ENCODE results near the gene RNF20. TPM values are rescaled to one million over a fixed set of nuclear protein-coding genes. Genes with fewer than 3 reads are reported as not detected.

The RNF20 gene
- total and polyA plus RNA-seq, 2 of the 13 experiments (the other 11 are each of a cell fraction or from before 2014, with no cell fraction given), result 12.7 to 37.6 TPM

GRCh38 chr9:101510459-101510858 lies 23.2 kb upstream of the RNF20 start:
- ATAC-seq (no peak), FAIRE-seq (no peak), DNase-seq (ENCODE audit: low spot score) (no peak)
- intact Hi-C loops (cut with micrococcal nuclease; ENCODE audit: unreplicated experiment) (no loop called here), in situ Hi-C loops (cut with HindIII; ENCODE audit: extremely low pct_ligation_motif_present, low pct_unique_long_range_greater_than_20kb) (no loop called here)
- H3K4me2 ChIP-seq (ENCODE audit: low read depth, low read length), result no peak overlapping the region
- WGBS (ENCODE audit: low lambda C conversion rate), result 67% methylated on average over 6 of the region's 6 CpGs
- H3K27me3 ChIP-seq (ENCODE audit: control insufficient read depth in 1 of 2, insufficient read depth in 2 of 2, low read length in 2 of 2), result peaks cover 0 to 6% of the 10 kb centered on the region in 2 experiments; a peak in 1 of 5 replicates
- H3K9ac ChIP-seq (ENCODE audit: insufficient read depth, low read depth, low read length), result no peak overlapping the region
- H3K9me3 ChIP-seq (ENCODE audit: low read length), result no peaks in the 10 kb centered on the region
- no peak overlapping the region for H3K4me3 ChIP-seq (replicated peaks in 1 of 3; ENCODE audit: insufficient read depth in 1 of 3, low read depth in 2 of 3, low read length in 3 of 3)
- no peaks in the 10 kb centered on the region for H3K79me2 ChIP-seq (ENCODE audit: insufficient read depth, low read length)
- CTCF ChIA-PET (ENCODE audit: low intra/inter-chr PET ratio, low total read pairs), result no interaction called here
- BruUV-seq (replicated peaks), result no TSS peak
- POLR2A ChIA-PET, result no interaction called here
- peaks cover 8% of the 10 kb centered on the region for H3K4me1 ChIP-seq (ENCODE audit: insufficient read depth, low read length)
- no peaks in the 10 kb centered on the region for H4K20me1 ChIP-seq (ENCODE audit: insufficient read depth, low read length)
- no peaks in the 10 kb centered on the region for H3K36me3 ChIP-seq (replicated peaks in 1 of 2; ENCODE audit: control insufficient read depth in 1 of 2, insufficient read depth in 2 of 2, low read length in 2 of 2)
- H2AFZ ChIP-seq (ENCODE audit: low read length), result no peak overlapping the region
- H3K27ac ChIP-seq (ENCODE audit: extremely low read length, insufficient read depth, low read length), result no peak overlapping the region
- TF ChIP-seq, protein P1, sequence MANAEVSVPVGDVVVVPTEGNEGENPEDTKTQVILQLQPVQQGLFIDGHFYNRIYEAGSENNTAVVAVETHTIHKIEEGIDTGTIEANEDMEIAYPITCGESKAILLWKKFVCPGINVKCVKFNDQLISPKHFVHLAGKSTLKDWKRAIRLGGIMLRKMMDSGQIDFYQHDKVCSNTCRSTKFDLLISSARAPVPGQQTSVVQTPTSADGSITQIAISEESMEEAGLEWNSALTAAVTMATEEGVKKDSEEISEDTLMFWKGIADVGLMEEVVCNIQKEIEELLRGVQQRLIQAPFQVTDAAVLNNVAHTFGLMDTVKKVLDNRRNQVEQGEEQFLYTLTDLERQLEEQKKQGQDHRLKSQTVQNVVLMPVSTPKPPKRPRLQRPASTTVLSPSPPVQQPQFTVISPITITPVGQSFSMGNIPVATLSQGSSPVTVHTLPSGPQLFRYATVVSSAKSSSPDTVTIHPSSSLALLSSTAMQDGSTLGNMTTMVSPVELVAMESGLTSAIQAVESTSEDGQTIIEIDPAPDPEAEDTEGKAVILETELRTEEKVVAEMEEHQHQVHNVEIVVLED (CRISPR knock-in tag; IDR thresholded peaks at IDR 0.05; ENCODE audit: borderline replicate concordance), result no peak
- TF ChIP-seq NR0B2 (CRISPR knock-in tag; IDR thresholded peaks at IDR 0.05) (no peak), PAX8 (CRISPR knock-in tag; IDR thresholded peaks at IDR 0.05; ENCODE audit: borderline replicate concordance) (no peak), TRIM24 (CRISPR knock-in tag; IDR thresholded peaks at IDR 0.05) (no peak), ZNF557 (CRISPR knock-in tag; IDR thresholded peaks at IDR 0.05) (no peak), ZBTB1 (CRISPR knock-in tag; IDR thresholded peaks at IDR 0.05; ENCODE audit: borderline replicate concordance) (no peak), ZSCAN12 (CRISPR knock-in tag; IDR thresholded peaks at IDR 0.05) (no peak), ZIK1 (CRISPR knock-in tag; IDR thresholded peaks at IDR 0.05; ENCODE audit: borderline replicate concordance, low read depth) (no peak), SMAD1 (CRISPR knock-in tag; IDR thresholded peaks at IDR 0.05; ENCODE audit: borderline replicate concordance, low read depth) (no peak), FOXP1 (IDR thresholded peaks at IDR 0.05) (no peak), FOXP1 (CRISPR knock-in tag; IDR thresholded peaks at IDR 0.05) (no peak), ZSCAN25 (CRISPR knock-in tag; IDR thresholded peaks at IDR 0.05) (no peak), MATR3 (CRISPR knock-in tag; IDR thresholded peaks at IDR 0.05) (no peak), ZNF570 (CRISPR knock-in tag; IDR thresholded peaks at IDR 0.05; ENCODE audit: borderline replicate concordance) (no peak), ZNF33B (CRISPR knock-in tag; IDR thresholded peaks at IDR 0.05) (no peak)

Data from HepG2 (cell line).